HepG2 (cell line): Measurements from ENCODE around the gene CRYBB2. TPM values are rescaled to one million over a fixed set of nuclear protein-coding genes. Genes with fewer than 3 reads are reported as not detected.

Experiments
- ATAC-seq: fragments of 200-7000 bp; cut with Tn5 transposase; 3 replicates; pipeline ENCODE4 v1.9.1; 2020; ENCODE audit warnings: mild to moderate bottlenecking, moderate library complexity
- BruUV-seq: library from RNA; stranded (reverse); fragments of 400-500 nt; replicated peaks from 2 replicates; lab custom pipeline; 2021; lab: Mats Ljungman, UMichigan
- CTCF ChIA-PET: fragments of 300-600 bp; formaldehyde crosslinking; extraction: SDS; loops from one replicate; lab custom pipeline; 2021; ENCODE audit warnings: low total read pairs, inconsistent platforms, low intra/inter-chr PET ratio; lab: Yijun Ruan, JAX
- POLR2A ChIA-PET: fragments of 350-600 bp; sonication (Branson Sonifier 250); formaldehyde crosslinking; loops from one replicate; lab custom pipeline; 2020; ENCODE audit warnings: antibody characterized with exemption, inconsistent platforms; lab: Yijun Ruan, JAX
- DNase-seq: peaks from one replicate; pipeline ENCODE4 v3.0.0-alpha.2; 2015; ENCODE audit warnings: low spot score
- FAIRE-seq: peaks from 3 replicates; lab custom pipeline; 2011; peaks lifted over from hg19 to GRCh38; lab: Jason Lieb, UNC
- H2AFZ ChIP-seq: one replicate; pipeline ENCODE4 v1.6.1; 2011; ENCODE audit warnings: low read length, inconsistent platforms
- H3K27ac ChIP-seq: fragments of 300-600 bp; 3 replicates; pipeline ENCODE4 v1.8.0; 2011; ENCODE audit warnings: mixed run types, mild to moderate bottlenecking, mixed read lengths, low read length, inconsistent platforms; ENCODE audit not compliant: insufficient read depth; ENCODE audit errors: extremely low read length
- H3K27me3 ChIP-seq, 2 experiments: fragments of 200-600 bp in 1 of 2; 2 replicates in 1 of 2; 3 replicates in 1 of 2; pipeline versions ENCODE4 v1.6.0 to v1.8.0; 2011; ENCODE audit warnings: low read length in 2 of 2, mild to moderate bottlenecking in 2 of 2, moderate library complexity in 2 of 2, inconsistent platforms in 1 of 2; ENCODE audit not compliant: insufficient read depth in 2 of 2, control insufficient read depth in 1 of 2
- H3K36me3 ChIP-seq, 2 experiments: fragments of 200-600 bp in 1 of 2; replicated peaks in 1 of 2; 2 replicates in 1 of 2; 3 replicates in 1 of 2; pipeline versions ENCODE4 v1.5.1 to v1.8.0; 2011; ENCODE audit warnings: low read length in 2 of 2, inconsistent platforms in 1 of 2; ENCODE audit not compliant: insufficient read depth in 2 of 2, control insufficient read depth in 1 of 2
- H3K4me1 ChIP-seq: 2 replicates; pipeline ENCODE4 v1.5.1; 2012; ENCODE audit warnings: low read length, inconsistent platforms; ENCODE audit not compliant: insufficient read depth
- H3K4me2 ChIP-seq: 2 replicates; pipeline ENCODE4 v1.6.0; 2011; ENCODE audit warnings: low read depth, low read length, inconsistent platforms
- H3K4me3 ChIP-seq, 3 experiments: fragments of 200-600 bp in 1 of 3; sonication (generic), shearing (Covaris generic) in 1 of 3; replicated peaks in 1 of 3; 2 replicates each; pipeline ENCODE4 v1.5.1; 2011 to 2016; ENCODE audit warnings: low read length in 3 of 3, inconsistent platforms in 2 of 3, low read depth in 2 of 3, mild to moderate bottlenecking in 2 of 3, control low read depth in 1 of 3, mixed read lengths in 1 of 3; ENCODE audit not compliant: insufficient read depth in 1 of 3
- H3K79me2 ChIP-seq: one replicate; pipeline ENCODE4 v1.6.1; 2011; ENCODE audit warnings: low read length, inconsistent platforms; ENCODE audit not compliant: insufficient read depth
- H3K9ac ChIP-seq: 2 replicates; pipeline ENCODE4 v1.6.0; 2011; ENCODE audit warnings: mild to moderate bottlenecking, low read depth, low read length, inconsistent platforms; ENCODE audit not compliant: insufficient read depth
- H3K9me3 ChIP-seq: 2 replicates; pipeline ENCODE4 v1.5.1; 2012; ENCODE audit warnings: mild to moderate bottlenecking, low read length
- H4K20me1 ChIP-seq: 2 replicates; pipeline ENCODE4 v1.6.0; 2011; ENCODE audit warnings: inconsistent platforms, mild to moderate bottlenecking, low read length, moderate library complexity; ENCODE audit not compliant: insufficient read depth
- EP300 ChIP-seq, 3 experiments: sonication (generic) in 1 of 3; formaldehyde crosslinking in 1 of 3; IDR thresholded peaks; 2 replicates each; pipeline versions ENCODE4 v1.5.1 to v1.6.1; 2011 to 2020; ENCODE audit warnings: low read depth in 2 of 3, low read length in 2 of 3, borderline replicate concordance in 1 of 3, improper control_type of control experiment in 1 of 3, mild to moderate bottlenecking in 1 of 3, missing genetic modification reagents in 1 of 3, moderate library complexity in 1 of 3
- IKZF1 ChIP-seq: fragments of 450-650 bp; IDR thresholded peaks from 2 replicates; pipeline ENCODE4 v1.7.1; 2016
- MIER2 ChIP-seq: IDR thresholded peaks from 2 replicates; pipeline ENCODE4 v1.6.1; 2016; ENCODE audit warnings: missing biosample characterization, missing genetic modification reagents
- PCBP2 ChIP-seq: fragments of 200-400 bp; formaldehyde crosslinking; optimal IDR thresholded peaks from 2 replicates; pipeline ENCODE3; 2018; ENCODE audit warnings: low read length, low read depth; ENCODE audit not compliant: poor library complexity, severe bottlenecking
- SAP130 ChIP-seq: IDR thresholded peaks from 2 replicates; pipeline ENCODE4 v1.6.1; 2016; ENCODE audit warnings: low read depth
- SMC3 ChIP-seq: IDR thresholded peaks from 2 replicates; pipeline ENCODE4 v1.6.1; 2011; ENCODE audit warnings: low read length, improper control_type of control experiment
- SOX5 ChIP-seq: IDR thresholded peaks from 2 replicates; pipeline ENCODE4 v1.6.1; 2016; ENCODE audit warnings: borderline replicate concordance
- SSRP1 ChIP-seq: IDR thresholded peaks from 2 replicates; pipeline ENCODE4 v1.6.1; 2016; ENCODE audit warnings: control low read depth
- ZNF12 ChIP-seq: sonication (generic); formaldehyde crosslinking; IDR thresholded peaks from 2 replicates; pipeline ENCODE4 v1.5.0; 2020; ENCODE audit warnings: missing genetic modification reagents
- ZNF274 ChIP-seq: sonication (generic); formaldehyde crosslinking; IDR thresholded peaks from 2 replicates; pipeline ENCODE4 v1.5.1; 2020; ENCODE audit warnings: mild to moderate bottlenecking, missing genetic modification reagents
- ZNF543 ChIP-seq: sonication (generic); formaldehyde crosslinking; IDR thresholded peaks from 2 replicates; pipeline ENCODE4 v1.4.0; 2020; ENCODE audit warnings: mild to moderate bottlenecking, missing genetic modification reagents
- ZNF770 ChIP-seq: sonication (generic); formaldehyde crosslinking; IDR thresholded peaks from 2 replicates; pipeline ENCODE4 v1.5.0; 2020; ENCODE audit warnings: mild to moderate bottlenecking, missing genetic modification reagents
- ZSCAN29 ChIP-seq: sonication (generic); formaldehyde crosslinking; conservative IDR thresholded peaks from 2 replicates; pipeline ENCODE4 v1.4.0; 2020; ENCODE audit warnings: mild to moderate bottlenecking, missing genetic modification reagents
- WGBS: methylation state at CpG from one replicate; pipeline ENCODE4 v1.1.6; 2017; ENCODE audit warnings: low lambda C conversion rate; 5-methylcytosine and 5-hydroxymethylcytosine counted together
- in situ Hi-C: cut with HindIII; loops from 2 replicates; pipeline ENCODE4 v1.10.0; 2017; ENCODE audit warnings: low pct_unique_long_range_greater_than_20kb; ENCODE audit not compliant: extremely low pct_ligation_motif_present
- intact Hi-C: fragments of 100-400 bp; cut with micrococcal nuclease; formaldehyde crosslinking; loops from one replicate; pipeline ENCODE4 v1.10.0; 2022; ENCODE audit not compliant: unreplicated experiment
- polyA plus RNA-seq, 8 experiments: library from polyadenylated mRNA; depleted of rRNA in 3 of 8; stranded (reverse) in 7 of 8; unstranded in 1 of 8; fragments of >200 nt; fragmentation: Illumina TruSeq in 4 of 8; extraction: Trizol in 4 of 8; gene quantifications; 2 replicates each; pipeline versions ENCODE4 v1.2.1 to v1.2.3, GENCODE V29; 2011 to 2016; ENCODE audit warnings: low read depth in 4 of 8, missing spikeins in 1 of 8, mixed read lengths in 1 of 8; ENCODE audit not compliant: insufficient read depth in 1 of 8
- total RNA-seq, 5 experiments: library from RNA; depleted of rRNA; stranded (reverse); fragments of >200 nt; fragmentation: Illumina TruSeq; extraction: Trizol; gene quantifications; 2 replicates each; pipeline ENCODE4 v1.2.3, GENCODE V29; 2016; ENCODE audit warnings: low read depth in 1 of 5
- TF ChIP-seq, protein P1 (sequence below): sonication (generic); formaldehyde crosslinking; IDR thresholded peaks from 2 replicates; pipeline ENCODE4 v1.4.0; 2020; ENCODE audit warnings: missing genetic modification reagents
- TF ChIP-seq, protein P2 (sequence below): IDR thresholded peaks from 2 replicates; pipeline ENCODE4 v1.6.1; 2016; ENCODE audit warnings: low read depth, borderline replicate concordance
- TF ChIP-seq, protein P3 (sequence below): sonication (generic); formaldehyde crosslinking; IDR thresholded peaks from 2 replicates; pipeline ENCODE4 v1.4.0; 2020; ENCODE audit warnings: missing genetic modification reagents, low read depth, mild to moderate bottlenecking, borderline replicate concordance
- TF ChIP-seq, protein P4 (sequence below): sonication (generic); formaldehyde crosslinking; conservative IDR thresholded peaks from 2 replicates; pipeline ENCODE4 v1.8.1; 2023; ENCODE audit warnings: missing genetic modification reagents
- TF ChIP-seq, protein P5 (sequence below): sonication (generic); formaldehyde crosslinking; IDR thresholded peaks from 2 replicates; pipeline ENCODE4 v1.4.0; 2020; ENCODE audit warnings: missing genetic modification reagents

Gene CRYBB2
- total and polyA plus RNA-seq, 2 of the 13 experiments (the other 11 are each of a cell fraction or from before 2014, with no cell fraction given) = 0.11 to 0.18 TPM

- in situ Hi-C loops (loop anchor here (5.0 kb wide), 1 partner anchor 88 kb away; no protein-coding TSS in a partner anchor), intact Hi-C loops (no loop called here)
- no peak for TF ChIP-seq SOX5 (CRISPR knock-in tag)
- TF ChIP-seq MIER2 (CRISPR knock-in tag) = no peak
- no peak for TF ChIP-seq ZSCAN29 (CRISPR knock-in tag)
- TF ChIP-seq, protein P1, sequence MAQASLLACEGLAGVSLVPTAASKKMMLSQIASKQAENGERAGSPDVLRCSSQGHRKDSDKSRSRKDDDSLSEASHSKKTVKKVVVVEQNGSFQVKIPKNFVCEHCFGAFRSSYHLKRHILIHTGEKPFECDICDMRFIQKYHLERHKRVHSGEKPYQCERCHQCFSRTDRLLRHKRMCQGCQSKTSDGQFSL (CRISPR knock-in tag) = no peak
- TF ChIP-seq SMC3 = no peak
- no peak for TF ChIP-seq SAP130 (CRISPR knock-in tag)
- no peak for TF ChIP-seq SSRP1 (CRISPR knock-in tag)
- TF ChIP-seq, protein P2, sequence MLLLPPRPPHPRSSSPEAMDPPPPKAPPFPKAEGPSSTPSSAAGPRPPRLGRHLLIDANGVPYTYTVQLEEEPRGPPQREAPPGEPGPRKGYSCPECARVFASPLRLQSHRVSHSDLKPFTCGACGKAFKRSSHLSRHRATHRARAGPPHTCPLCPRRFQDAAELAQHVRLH = no peak
- no peak for TF ChIP-seq ZNF274 (CRISPR knock-in tag)
- TF ChIP-seq ZNF12 (CRISPR knock-in tag) = no peak
- no peak for TF ChIP-seq IKZF1
- TF ChIP-seq, protein P3, sequence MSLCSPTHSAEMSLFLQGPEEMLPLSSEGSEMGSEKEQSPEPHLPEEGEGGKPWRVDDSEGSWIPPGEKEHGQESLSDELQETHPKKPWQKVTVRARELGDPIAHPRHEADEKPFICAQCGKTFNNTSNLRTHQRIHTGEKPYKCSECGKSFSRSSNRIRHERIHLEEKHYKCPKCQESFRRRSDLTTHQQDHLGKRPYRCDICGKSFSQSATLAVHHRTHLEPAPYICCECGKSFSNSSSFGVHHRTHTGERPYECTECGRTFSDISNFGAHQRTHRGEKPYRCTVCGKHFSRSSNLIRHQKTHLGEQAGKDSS (CRISPR knock-in tag) = no peak
- no peak for TF ChIP-seq ZNF770
- TF ChIP-seq PCBP2 = no peak
- TF ChIP-seq, protein P4, sequence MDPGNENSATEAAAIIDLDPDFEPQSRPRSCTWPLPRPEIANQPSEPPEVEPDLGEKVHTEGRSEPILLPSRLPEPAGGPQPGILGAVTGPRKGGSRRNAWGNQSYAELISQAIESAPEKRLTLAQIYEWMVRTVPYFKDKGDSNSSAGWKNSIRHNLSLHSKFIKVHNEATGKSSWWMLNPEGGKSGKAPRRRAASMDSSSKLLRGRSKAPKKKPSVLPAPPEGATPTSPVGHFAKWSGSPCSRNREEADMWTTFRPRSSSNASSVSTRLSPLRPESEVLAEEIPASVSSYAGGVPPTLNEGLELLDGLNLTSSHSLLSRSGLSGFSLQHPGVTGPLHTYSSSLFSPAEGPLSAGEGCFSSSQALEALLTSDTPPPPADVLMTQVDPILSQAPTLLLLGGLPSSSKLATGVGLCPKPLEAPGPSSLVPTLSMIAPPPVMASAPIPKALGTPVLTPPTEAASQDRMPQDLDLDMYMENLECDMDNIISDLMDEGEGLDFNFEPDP (CRISPR knock-in tag) = no peak
- no peak for TF ChIP-seq EP300 (IDR thresholded peaks at IDR 0.05; ENCODE audit: low read depth in 2 of 2, low read length in 2 of 2)
- TF ChIP-seq EP300 (CRISPR knock-in tag; IDR thresholded peaks at IDR 0.05; ENCODE audit: borderline replicate concordance) = no peak
- TF ChIP-seq, protein P5, sequence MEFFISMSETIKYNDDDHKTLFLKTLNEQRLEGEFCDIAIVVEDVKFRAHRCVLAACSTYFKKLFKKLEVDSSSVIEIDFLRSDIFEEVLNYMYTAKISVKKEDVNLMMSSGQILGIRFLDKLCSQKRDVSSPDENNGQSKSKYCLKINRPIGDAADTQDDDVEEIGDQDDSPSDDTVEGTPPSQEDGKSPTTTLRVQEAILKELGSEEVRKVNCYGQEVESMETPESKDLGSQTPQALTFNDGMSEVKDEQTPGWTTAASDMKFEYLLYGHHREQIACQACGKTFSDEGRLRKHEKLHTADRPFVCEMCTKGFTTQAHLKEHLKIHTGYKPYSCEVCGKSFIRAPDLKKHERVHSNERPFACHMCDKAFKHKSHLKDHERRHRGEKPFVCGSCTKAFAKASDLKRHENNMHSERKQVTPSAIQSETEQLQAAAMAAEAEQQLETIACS = no peak
- TF ChIP-seq ZNF543 (CRISPR knock-in tag) = no peak
- no peak overlapping the region for H2AFZ ChIP-seq
- DNase-seq = no peak
- no peak overlapping the region for H3K4me2 ChIP-seq
- H3K36me3 ChIP-seq = peaks cover 10 to 34% of the 10 kb centered on the region in 2 experiments
- CTCF ChIA-PET = no interaction called here
- no peaks in the 10 kb centered on the region for H3K27me3 ChIP-seq
- H3K9ac ChIP-seq = no peak overlapping the region
- WGBS = 91% methylated on average over 11 of the region's 16 CpGs
- no peak overlapping the region for H3K4me3 ChIP-seq
- BruUV-seq = no TSS peak
- H3K79me2 ChIP-seq = no peaks in the 10 kb centered on the region
- H3K27ac ChIP-seq = peak overlapping the region; percentile 92
- peaks cover 5% of the 10 kb centered on the region; the same call in 1 of the 2 replicates for H4K20me1 ChIP-seq
- no peak for FAIRE-seq
- H3K9me3 ChIP-seq = no peaks in the 10 kb centered on the region
- POLR2A ChIA-PET = interaction anchor here (1.2 kb wide), 1 partner anchor 16 kb away, joined by 5 read pairs; no protein-coding TSS in a partner anchor
- peaks cover 49% of the 10 kb centered on the region for H3K4me1 ChIP-seq
- no peak for ATAC-seq
Observed at GRCh38 chr22:25170426-25170980, 48.9 kb upstream of the CRYBB2 start.
